Stomach (tissue), 9 donors: ENCODE data around the gene ATG9A. TPM values are rescaled to one million over a fixed set of nuclear protein-coding genes. Genes with fewer than 3 reads are reported as not detected.

Source experiments
- DNase-seq, 2 donors: peaks; one replicate each; pipeline versions ENCODE4 v3.0.0 to v3.0.0-alpha.2; 2013 to 2019
- H3K27ac ChIP-seq, 5 donors: fragments of 200-600 bp in 4 of 5; sonication (generic) in 4 of 5; one replicate each; pipeline ENCODE4 v1.5.1; 2013 to 2019; ENCODE audit warnings: mild to moderate bottlenecking in 1 of 5, moderate library complexity in 1 of 5
- H3K27me3 ChIP-seq, 3 donors: fragments of 200-600 bp; sonication (generic); one replicate each; pipeline ENCODE4 v1.5.1; 2017 to 2019; ENCODE audit warnings: mixed run types in 1 of 3
- H3K36me3 ChIP-seq, 4 donors: fragments of 200-600 bp; sonication (generic); 1 replicate in 3 of 4; 2 replicates in 1 of 4; pipeline ENCODE4 v1.5.1; 2016 to 2019
- H3K4me1 ChIP-seq, 4 donors: fragments of 200-600 bp; sonication (generic); one replicate each; pipeline ENCODE4 v1.5.1; 2016 to 2019
- H3K4me3 ChIP-seq, 4 donors: fragments of 200-600 bp; sonication (generic) in 3 of 4; one replicate each; pipeline ENCODE4 v1.5.1; 2016 to 2019; ENCODE audit warnings: mild to moderate bottlenecking in 1 of 4
- H3K9me3 ChIP-seq, 4 donors: fragments of 200-600 bp; sonication (generic); one replicate each; pipeline ENCODE4 v1.5.1; 2016 to 2019
- EP300 ChIP-seq: sonication (generic); formaldehyde crosslinking; IDR thresholded peaks from one replicate; pipeline ENCODE4 v1.6.1; 2017; ENCODE audit warnings: antibody characterized with exemption
- POLR2A ChIP-seq, 4 donors: fragments of 450-650 bp; IDR thresholded peaks; one replicate each; pipeline ENCODE4 v1.6.1; 2016; ENCODE audit warnings: antibody characterized with exemption in 4 of 4, control low read depth in 2 of 4, mild to moderate bottlenecking in 1 of 4, moderate library complexity in 1 of 4
- POLR2AphosphoS5 ChIP-seq, 3 donors: sonication (generic); formaldehyde crosslinking; IDR thresholded peaks; one replicate each; pipeline ENCODE4 v1.6.1; 2016; ENCODE audit warnings: antibody characterized with exemption in 3 of 3
- WGBS, 5 donors: extraction: QIAGEN DNeasy Blood & Tissue Kit in 3 of 5; methylation state at CpG; one replicate each; pipeline versions ENCODE4 v1.1.5 to v1.1.7; 2013 to 2018; 5-methylcytosine and 5-hydroxymethylcytosine counted together
- intact Hi-C: fragments of 100-400 bp; cut with DNase I; formaldehyde crosslinking; loops from one replicate; pipeline ENCODE4 v1.15.1; 2023; ENCODE audit warnings: low total_unique reads
- polyA plus RNA-seq, 3 donors: library from polyadenylated mRNA; stranded (reverse); fragments of 200-250 nt; gene quantifications; one replicate each; pipeline ENCODE4 v1.2.3, GENCODE V29; 2013
- total RNA-seq, 5 donors: library from RNA; depleted of rRNA; stranded (reverse); fragments of >200 nt; gene quantifications; one replicate each; pipeline versions ENCODE4 v1.1.0 to v1.2.3, GENCODE V29; 2014 to 2016
- TF ChIP-seq, protein P1 (sequence below), 7 experiments: fragments of 450-650 bp in 4 of 7; fragments of 200-600 bp in 3 of 7; sonication (generic) in 3 of 7; IDR thresholded peaks; one replicate each; pipeline ENCODE4 v1.5.1; 2016 to 2019; ENCODE audit warnings: antibody characterized with exemption in 7 of 7, control low read depth in 2 of 7, mild to moderate bottlenecking in 1 of 7
- donor health status: healthy with polysubstance abuse.
- donor health status: Bipolar disorder and iron deficiency.
- donor health status: healthy.

ATG9A gene
- total and polyA plus RNA-seq, 8 donors = 1.4 to 100 (median 16.1) TPM

DNA sequence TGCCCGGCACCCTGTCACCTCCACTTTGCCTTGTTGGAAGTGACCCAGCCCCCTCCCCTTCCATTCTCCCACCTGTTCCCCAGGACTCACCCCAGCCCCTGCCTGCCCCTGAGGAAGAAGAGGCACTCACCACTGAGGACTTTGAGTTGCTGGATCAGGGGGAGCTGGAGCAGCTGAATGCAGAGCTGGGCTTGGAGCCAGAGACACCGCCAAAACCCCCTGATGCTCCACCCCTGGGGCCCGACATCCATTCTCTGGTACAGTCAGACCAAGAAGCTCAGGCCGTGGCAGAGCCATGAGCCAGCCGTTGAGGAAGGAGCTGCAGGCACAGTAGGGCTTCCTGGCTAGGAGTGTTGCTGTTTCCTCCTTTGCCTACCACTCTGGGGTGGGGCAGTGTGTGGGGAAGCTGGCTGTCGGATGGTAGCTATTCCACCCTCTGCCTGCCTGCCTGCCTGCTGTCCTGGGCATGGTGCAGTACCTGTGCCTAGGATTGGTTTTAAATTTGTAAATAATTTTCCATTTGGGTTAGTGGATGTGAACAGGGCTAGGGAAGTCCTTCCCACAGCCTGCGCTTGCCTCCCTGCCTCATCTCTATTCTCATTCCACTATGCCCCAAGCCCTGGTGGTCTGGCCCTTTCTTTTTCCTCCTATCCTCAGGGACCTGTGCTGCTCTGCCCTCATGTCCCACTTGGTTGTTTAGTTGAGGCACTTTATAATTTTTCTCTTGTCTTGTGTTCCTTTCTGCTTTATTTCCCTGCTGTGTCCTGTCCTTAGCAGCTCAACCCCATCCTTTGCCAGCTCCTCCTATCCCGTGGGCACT lies 46.9 kb downstream of the ATG9A start:
- no peak for TF ChIP-seq POLR2A (IDR thresholded peaks at IDR 0.05)
- TF ChIP-seq POLR2AphosphoS5 (IDR thresholded peaks at IDR 0.05) = no peak
- TF ChIP-seq EP300 = no peak
- TF ChIP-seq, protein P1, sequence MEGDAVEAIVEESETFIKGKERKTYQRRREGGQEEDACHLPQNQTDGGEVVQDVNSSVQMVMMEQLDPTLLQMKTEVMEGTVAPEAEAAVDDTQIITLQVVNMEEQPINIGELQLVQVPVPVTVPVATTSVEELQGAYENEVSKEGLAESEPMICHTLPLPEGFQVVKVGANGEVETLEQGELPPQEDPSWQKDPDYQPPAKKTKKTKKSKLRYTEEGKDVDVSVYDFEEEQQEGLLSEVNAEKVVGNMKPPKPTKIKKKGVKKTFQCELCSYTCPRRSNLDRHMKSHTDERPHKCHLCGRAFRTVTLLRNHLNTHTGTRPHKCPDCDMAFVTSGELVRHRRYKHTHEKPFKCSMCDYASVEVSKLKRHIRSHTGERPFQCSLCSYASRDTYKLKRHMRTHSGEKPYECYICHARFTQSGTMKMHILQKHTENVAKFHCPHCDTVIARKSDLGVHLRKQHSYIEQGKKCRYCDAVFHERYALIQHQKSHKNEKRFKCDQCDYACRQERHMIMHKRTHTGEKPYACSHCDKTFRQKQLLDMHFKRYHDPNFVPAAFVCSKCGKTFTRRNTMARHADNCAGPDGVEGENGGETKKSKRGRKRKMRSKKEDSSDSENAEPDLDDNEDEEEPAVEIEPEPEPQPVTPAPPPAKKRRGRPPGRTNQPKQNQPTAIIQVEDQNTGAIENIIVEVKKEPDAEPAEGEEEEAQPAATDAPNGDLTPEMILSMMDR (IDR thresholded peaks at IDR 0.05) = no peak
- WGBS, 5 donors = 72 to 85% (median 76%) methylated on average over 6 to 8 of the region's 8 CpGs
- H3K36me3 ChIP-seq = peaks cover 35 to 67% (median 62%) of the 10 kb centered on the region in 4 donors
- no peak overlapping the region for H3K4me3 ChIP-seq
- no peaks in the 10 kb centered on the region for H3K27me3 ChIP-seq
- peaks cover 12 to 37% (median 22%) of the 10 kb centered on the region in 4 donors for H3K4me1 ChIP-seq
- DNase-seq = no peak
- intact Hi-C loops = no loop called here
- H3K27ac ChIP-seq = no peak overlapping the region
- H3K9me3 ChIP-seq = no peaks in the 10 kb centered on the region

GRCh38 chr2:219181531-219181930 lies 47.9 kb downstream of the ATG9A start:
- H3K4me1 ChIP-seq = peaks cover 12 to 37% (median 25%) of the 10 kb centered on the region in 4 donors
- H3K27ac ChIP-seq = no peak overlapping the region
- WGBS, 5 donors = 88 to 97% (median 95%) methylated on average over 6 of the region's 6 CpGs
- no peak for DNase-seq
- no peak overlapping the region for H3K4me3 ChIP-seq
- no peaks in the 10 kb centered on the region for H3K9me3 ChIP-seq
- intact Hi-C loops = no loop called here
- TF ChIP-seq POLR2AphosphoS5 (IDR thresholded peaks at IDR 0.05) = no peak
- TF ChIP-seq, protein P1 (IDR thresholded peaks at IDR 0.05) = no peak
- no peak for TF ChIP-seq POLR2A (IDR thresholded peaks at IDR 0.05)
- no peak for TF ChIP-seq EP300
- peaks cover 35 to 67% (median 62%) of the 10 kb centered on the region in 4 donors for H3K36me3 ChIP-seq
- H3K27me3 ChIP-seq = no peaks in the 10 kb centered on the region

DNA sequence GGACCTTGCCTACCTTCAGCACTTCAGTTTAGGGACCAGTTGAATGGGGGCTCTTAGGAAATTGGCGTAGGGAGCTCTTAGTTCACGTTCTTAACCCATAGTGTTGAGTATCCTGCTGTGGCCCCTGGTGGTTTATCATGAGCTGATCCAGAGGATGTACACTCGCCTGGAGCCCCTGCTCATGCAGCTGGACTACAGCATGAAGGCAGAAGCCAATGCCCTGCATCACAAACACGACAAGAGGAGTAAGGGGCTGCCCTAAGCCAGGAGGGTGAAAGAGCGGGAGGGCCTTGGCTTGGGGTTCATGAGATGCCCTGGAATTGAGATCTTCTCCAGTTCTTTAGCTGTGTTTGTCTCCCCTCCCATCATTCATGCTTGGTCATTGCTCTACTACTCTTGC lies 48.5 kb downstream of the ATG9A start:
- H3K27me3 ChIP-seq = no peaks in the 10 kb centered on the region
- intact Hi-C loops = no loop called here
- peaks cover 35 to 64% (median 60%) of the 10 kb centered on the region in 4 donors for H3K36me3 ChIP-seq
- H3K4me3 ChIP-seq = no peak overlapping the region
- peaks cover 12 to 39% (median 27%) of the 10 kb centered on the region in 4 donors for H3K4me1 ChIP-seq
- DNase-seq = no peak
- 87 to 95% (median 91%) methylated on average over 5 of the region's 5 CpGs for WGBS, 5 donors
- H3K9me3 ChIP-seq = no peaks in the 10 kb centered on the region
- TF ChIP-seq POLR2AphosphoS5 (IDR thresholded peaks at IDR 0.05) = no peak
- H3K27ac ChIP-seq = no peak overlapping the region

DNA sequence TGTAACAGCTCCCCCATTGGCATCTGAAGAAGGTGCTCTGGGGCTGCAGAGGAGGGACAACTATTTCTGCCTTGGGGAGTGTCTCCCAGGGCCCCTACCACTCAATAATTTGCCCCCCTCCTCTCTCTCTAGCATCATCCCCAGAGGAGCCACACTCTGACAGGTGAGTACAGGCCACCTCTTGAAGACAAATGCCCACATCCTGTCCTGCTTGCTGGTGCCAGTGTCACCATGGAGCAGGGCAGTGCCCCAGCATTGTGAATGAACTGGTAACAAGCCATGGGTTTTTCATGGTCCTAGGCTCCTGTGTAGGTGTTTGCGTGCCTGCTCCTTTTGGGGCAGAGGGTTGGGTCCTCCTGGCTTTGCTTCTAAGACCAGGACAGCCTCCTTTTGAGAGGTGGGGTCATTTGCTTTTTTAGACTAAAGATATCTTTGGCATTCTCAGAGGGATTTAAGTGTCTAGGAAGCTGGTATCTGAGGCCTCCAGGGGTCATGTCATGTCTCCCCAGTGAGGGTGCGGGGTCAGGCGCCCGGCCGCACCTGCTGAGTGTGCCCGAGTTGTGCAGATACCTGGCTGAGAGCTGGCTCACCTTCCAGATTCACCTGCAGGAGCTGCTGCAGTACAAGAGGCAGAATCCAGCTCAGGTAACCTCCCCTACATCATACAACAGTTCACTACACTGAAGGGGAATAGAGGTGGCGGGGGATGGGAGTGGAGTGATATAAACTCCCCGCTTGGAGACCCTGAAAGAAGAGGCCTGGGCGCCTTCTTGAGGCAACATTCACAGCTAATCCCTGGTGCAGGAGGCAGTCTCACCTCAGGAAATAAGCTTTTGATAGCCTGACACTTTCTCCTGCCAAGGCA lies 49.6 kb downstream of the ATG9A start:
- intact Hi-C loops = no loop called here
- Histone ChIP-seq H3K4me1 (peaks cover 19 to 51% (median 38%) of the 10 kb centered on the region in 4 donors), H3K36me3 (peaks cover 35 to 59% (median 56%) of the 10 kb centered on the region in 4 donors), H3K27ac (no peak overlapping the region), H3K4me3 (peak overlapping the region in 1 of 4 donors; percentile 91), H3K9me3 (no peaks in the 10 kb centered on the region), H3K27me3 (no peaks in the 10 kb centered on the region)
- DNase-seq = no peak
- WGBS, 5 donors = 92 to 99% (median 95%) methylated on average over 9 of the region's 9 CpGs
- TF ChIP-seq, protein P1 (IDR thresholded peaks at IDR 0.05) = no peak
- no peak for TF ChIP-seq POLR2A (IDR thresholded peaks at IDR 0.05)
- TF ChIP-seq EP300 = no peak
- no peak for TF ChIP-seq POLR2AphosphoS5 (IDR thresholded peaks at IDR 0.05)
